ENCODE data around the gene H3-3A.

Gene H3-3A

DNA sequence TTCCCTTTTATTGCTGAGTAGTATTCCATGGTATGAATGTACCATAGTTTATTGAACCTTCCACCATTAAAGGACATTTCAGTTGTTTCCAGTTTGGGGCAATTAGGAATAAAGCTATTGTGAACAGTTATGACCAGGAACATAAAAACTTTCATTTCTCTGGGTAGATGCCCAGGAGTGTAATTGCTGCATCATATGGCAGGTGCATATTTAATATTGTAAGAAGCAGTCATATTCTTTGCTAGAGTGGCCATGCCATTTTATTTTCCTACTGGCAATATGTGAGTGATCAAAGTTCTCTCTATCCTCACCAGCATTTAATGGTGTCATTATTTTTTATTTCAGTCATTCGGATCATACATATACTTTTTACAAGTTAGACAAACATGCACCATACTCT lies 23.9 kb upstream of the H3-3A start:
- DNase-seq (ENCODE audit: low read depth), result no peak
- no peak overlapping the region for H3K4me3 ChIP-seq (ENCODE audit: low read length)
- TF ChIP-seq, protein P1, sequence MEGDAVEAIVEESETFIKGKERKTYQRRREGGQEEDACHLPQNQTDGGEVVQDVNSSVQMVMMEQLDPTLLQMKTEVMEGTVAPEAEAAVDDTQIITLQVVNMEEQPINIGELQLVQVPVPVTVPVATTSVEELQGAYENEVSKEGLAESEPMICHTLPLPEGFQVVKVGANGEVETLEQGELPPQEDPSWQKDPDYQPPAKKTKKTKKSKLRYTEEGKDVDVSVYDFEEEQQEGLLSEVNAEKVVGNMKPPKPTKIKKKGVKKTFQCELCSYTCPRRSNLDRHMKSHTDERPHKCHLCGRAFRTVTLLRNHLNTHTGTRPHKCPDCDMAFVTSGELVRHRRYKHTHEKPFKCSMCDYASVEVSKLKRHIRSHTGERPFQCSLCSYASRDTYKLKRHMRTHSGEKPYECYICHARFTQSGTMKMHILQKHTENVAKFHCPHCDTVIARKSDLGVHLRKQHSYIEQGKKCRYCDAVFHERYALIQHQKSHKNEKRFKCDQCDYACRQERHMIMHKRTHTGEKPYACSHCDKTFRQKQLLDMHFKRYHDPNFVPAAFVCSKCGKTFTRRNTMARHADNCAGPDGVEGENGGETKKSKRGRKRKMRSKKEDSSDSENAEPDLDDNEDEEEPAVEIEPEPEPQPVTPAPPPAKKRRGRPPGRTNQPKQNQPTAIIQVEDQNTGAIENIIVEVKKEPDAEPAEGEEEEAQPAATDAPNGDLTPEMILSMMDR (conservative IDR thresholded peaks at IDR 0.05; ENCODE audit: low read depth, low read length), result no peak

DNA sequence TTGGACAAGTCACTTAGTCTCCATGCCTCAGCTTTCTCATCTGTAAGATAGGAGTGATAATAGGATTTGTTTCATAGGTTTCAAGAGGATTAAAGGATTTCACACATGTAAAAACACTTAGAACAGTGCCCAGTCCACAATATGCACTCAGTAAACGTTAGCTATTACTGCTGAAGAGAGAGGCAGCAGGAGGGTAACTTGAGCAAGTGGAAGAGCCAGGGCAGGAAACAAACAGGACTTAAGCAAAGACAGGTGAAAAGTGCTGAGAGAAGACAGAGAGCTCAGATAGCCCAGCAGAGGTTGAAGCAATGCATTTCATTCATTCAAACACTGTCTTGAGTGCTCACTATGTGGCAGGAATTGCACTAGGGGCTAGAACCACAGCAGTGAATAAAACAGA lies 21.1 kb upstream of the H3-3A start:
- no peak overlapping the region for H3K4me3 ChIP-seq (ENCODE audit: low read length)
- TF ChIP-seq, protein P1 (conservative IDR thresholded peaks at IDR 0.05; ENCODE audit: low read depth, low read length), result no peak

DNA sequence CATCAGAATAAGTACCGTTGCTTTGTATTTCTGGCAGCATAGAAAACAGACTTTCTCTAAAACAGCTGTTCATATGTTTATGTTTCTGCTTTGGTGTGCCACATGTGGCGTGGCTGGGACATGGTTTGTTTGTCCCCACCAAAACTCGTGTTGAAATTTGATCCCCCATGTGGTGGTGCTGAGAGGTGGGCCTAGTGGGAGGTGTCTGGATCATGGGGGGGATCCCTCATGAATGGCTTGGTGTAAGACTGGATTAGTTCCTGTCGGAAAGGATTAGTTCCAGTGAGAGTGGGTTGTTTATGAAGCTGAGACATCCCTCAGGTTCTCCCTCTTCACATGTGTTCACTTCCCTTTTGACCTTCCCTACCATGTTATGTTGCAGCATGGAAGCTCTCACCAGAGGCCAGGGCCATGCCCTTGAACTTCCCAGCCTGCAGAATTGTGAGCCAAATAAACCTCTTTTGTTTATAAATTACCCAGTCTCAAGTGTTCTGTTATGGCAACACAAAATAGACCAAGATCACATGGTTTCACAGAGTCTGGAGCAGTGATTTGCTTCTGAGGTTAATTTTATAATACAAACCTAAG lies 17.9 kb upstream of the H3-3A start:
- TF ChIP-seq, protein P1 (conservative IDR thresholded peaks at IDR 0.05; ENCODE audit: low read depth, low read length), result no peak
- H3K4me3 ChIP-seq (ENCODE audit: low read length), result no peak overlapping the region
- no peak for DNase-seq (ENCODE audit: low read depth)

More for the DNA sequence above, 21.1 kb upstream of the H3-3A start:
- DNase-seq (ENCODE audit: low read depth), result no peak

DNA sequence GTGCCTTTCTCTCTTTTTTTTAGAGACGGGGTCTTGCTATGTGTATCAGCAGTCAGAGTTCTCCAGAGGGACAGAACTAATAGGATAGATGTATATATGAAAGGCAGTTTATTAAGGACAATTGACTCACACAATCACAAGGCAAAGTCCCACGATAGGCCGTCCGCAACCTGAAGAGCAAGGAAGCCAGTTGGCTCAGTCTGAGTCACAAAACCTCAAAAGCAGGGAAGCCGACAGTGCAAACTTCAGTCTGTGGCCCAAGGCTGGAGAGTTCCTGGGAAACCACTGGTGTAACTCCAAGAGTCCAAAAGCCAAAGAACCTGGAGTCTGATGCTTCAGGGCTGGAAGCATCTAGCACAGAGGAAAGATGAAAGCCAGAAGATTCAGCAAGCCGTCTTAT lies 16.3 kb upstream of the H3-3A start:
- TF ChIP-seq, protein P1 (conservative IDR thresholded peaks at IDR 0.05; ENCODE audit: low read depth, low read length), result no peak
- H3K4me3 ChIP-seq (ENCODE audit: low read length), result no peak overlapping the region
- DNase-seq (ENCODE audit: low read depth), result no peak

DNA sequence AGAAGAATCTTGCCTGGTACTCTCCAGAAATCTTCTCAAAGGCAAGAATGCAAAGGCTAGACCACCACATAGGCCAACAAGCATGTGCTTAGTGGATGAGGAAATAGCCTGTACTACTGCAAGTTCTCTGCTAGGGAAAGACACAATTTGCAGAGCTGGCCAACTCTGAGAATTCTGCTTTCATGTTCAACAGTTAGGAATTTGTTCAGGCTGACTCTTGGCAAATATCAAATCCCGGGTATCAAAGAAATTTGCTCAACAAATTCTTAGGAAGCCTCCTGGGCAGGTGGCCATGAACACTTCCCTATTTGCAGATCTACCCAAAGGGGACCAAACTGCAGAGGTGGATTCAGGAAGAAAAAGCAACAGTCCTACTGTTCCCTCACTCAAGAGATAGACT lies 15.0 kb upstream of the H3-3A start:
- TF ChIP-seq, protein P1 (conservative IDR thresholded peaks at IDR 0.05; ENCODE audit: low read depth, low read length), result no peak
- no peak for DNase-seq (ENCODE audit: low read depth)
- no peak overlapping the region for H3K4me3 ChIP-seq (ENCODE audit: low read length)

DNA sequence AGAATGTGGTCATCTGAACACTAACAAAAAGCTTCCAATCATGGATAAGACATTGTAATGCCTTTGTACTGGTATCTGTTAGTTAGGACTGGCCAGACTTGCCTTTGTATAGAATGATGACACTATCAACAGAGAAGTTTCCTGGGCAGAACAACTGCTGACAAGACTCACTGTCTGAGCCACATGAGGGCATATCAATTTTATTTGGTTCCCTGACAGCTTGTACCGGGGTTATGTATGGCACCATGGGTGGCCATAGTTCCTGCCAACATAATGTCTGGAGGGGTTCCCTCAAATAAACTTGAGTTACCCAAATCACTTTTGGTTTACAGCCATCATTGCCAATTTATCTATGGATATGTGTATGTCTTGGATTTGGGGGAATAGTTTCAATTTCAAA lies 13.6 kb upstream of the H3-3A start:
- TF ChIP-seq, protein P1 (conservative IDR thresholded peaks at IDR 0.05; ENCODE audit: low read depth, low read length), result no peak
- no peak for DNase-seq (ENCODE audit: low read depth)
- H3K4me3 ChIP-seq (ENCODE audit: low read length), result no peak overlapping the region

DNA sequence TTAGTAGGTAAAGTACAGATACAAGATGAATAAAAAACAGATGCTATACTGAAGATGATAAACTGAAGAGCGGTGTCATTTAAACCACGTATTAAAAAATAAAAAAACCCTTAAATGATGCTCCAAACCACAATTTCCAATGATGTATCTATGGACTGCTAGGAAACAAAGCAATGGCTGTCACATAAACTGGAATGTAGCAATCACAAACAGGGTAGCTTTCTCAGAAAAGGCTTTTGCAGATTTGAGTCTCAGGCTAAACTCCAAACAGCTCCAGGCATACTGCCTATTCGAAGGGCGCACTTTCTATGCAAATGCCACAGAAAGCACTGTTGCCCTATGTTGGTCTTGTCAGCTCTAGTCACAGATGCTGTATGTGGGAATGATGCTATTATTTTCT lies 12.4 kb upstream of the H3-3A start:
- TF ChIP-seq, protein P1 (conservative IDR thresholded peaks at IDR 0.05; ENCODE audit: low read depth, low read length), result no peak
- DNase-seq (ENCODE audit: low read depth), result no peak
- H3K4me3 ChIP-seq (ENCODE audit: low read length), result no peak overlapping the region

Measured in retinal pigment epithelial cell (primary cell).